Fibroblast of lung (primary cell): ENCODE measurements around the gene KCNH6.

Experiments
- EZH2 ChIP-seq: IDR thresholded peaks from 2 replicates; pipeline ENCODE4 v1.5.1; 2012; ENCODE audit warnings: low read length, control low read depth, mild to moderate bottlenecking; ENCODE audit errors: missing control alignments
- TF ChIP-seq, protein P1 (sequence below), 2 donors: IDR thresholded peaks in 1 of 2; conservative IDR thresholded peaks in 1 of 2; 1 replicate in 1 of 2; 2 replicates in 1 of 2; pipeline ENCODE4 v1.5.1; 2011 to 2012; ENCODE audit warnings: low read length in 2 of 2, control low read depth in 1 of 2, inconsistent platforms in 1 of 2, low read depth in 1 of 2, mild to moderate bottlenecking in 1 of 2

DNA sequence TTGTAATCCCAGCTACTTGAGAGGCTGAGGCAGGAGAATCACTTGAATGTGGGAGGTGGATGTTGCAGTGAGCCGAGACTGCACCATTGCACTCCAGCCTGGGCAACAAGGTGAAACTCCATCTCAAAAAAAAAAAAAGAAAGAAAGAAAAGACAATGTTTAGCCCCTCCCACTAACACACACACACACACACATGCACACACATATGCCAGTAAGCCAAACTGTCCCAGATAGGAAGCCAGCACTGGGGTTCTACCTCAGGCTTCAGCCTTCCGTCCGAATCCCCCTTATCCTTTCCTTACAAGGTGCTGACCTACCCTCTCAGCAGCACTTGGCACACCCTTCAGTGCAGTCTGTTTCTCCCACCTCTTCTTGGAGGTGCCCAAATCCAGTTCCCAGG is 8.7 kb upstream of the KCNH6 start:
- TF ChIP-seq EZH2: no peak
- TF ChIP-seq, protein P1, sequence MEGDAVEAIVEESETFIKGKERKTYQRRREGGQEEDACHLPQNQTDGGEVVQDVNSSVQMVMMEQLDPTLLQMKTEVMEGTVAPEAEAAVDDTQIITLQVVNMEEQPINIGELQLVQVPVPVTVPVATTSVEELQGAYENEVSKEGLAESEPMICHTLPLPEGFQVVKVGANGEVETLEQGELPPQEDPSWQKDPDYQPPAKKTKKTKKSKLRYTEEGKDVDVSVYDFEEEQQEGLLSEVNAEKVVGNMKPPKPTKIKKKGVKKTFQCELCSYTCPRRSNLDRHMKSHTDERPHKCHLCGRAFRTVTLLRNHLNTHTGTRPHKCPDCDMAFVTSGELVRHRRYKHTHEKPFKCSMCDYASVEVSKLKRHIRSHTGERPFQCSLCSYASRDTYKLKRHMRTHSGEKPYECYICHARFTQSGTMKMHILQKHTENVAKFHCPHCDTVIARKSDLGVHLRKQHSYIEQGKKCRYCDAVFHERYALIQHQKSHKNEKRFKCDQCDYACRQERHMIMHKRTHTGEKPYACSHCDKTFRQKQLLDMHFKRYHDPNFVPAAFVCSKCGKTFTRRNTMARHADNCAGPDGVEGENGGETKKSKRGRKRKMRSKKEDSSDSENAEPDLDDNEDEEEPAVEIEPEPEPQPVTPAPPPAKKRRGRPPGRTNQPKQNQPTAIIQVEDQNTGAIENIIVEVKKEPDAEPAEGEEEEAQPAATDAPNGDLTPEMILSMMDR (conservative IDR thresholded peaks at IDR 0.05 in 1 of 2, IDR thresholded peaks at IDR 0.05 in 1 of 2; ENCODE audit: low read depth in 1 of 2, low read length in 2 of 2): no peak
